ENCODE results near the gene BTBD6.

Gene BTBD6

GRCh38 chr14:105218611-105219010 is 29.7 kb upstream of the BTBD6 start (continued):
- TF ChIP-seq, protein P1, sequence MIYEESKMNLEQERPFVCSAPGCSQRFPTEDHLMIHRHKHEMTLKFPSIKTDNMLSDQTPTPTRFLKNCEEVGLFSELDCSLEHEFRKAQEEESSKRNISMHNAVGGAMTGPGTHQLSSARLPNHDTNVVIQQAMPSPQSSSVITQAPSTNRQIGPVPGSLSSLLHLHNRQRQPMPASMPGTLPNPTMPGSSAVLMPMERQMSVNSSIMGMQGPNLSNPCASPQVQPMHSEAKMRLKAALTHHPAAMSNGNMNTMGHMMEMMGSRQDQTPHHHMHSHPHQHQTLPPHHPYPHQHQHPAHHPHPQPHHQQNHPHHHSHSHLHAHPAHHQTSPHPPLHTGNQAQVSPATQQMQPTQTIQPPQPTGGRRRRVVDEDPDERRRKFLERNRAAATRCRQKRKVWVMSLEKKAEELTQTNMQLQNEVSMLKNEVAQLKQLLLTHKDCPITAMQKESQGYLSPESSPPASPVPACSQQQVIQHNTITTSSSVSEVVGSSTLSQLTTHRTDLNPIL (CRISPR knock-in tag; IDR thresholded peaks at IDR 0.05; ENCODE audit: low read depth) = no peak

DNA sequence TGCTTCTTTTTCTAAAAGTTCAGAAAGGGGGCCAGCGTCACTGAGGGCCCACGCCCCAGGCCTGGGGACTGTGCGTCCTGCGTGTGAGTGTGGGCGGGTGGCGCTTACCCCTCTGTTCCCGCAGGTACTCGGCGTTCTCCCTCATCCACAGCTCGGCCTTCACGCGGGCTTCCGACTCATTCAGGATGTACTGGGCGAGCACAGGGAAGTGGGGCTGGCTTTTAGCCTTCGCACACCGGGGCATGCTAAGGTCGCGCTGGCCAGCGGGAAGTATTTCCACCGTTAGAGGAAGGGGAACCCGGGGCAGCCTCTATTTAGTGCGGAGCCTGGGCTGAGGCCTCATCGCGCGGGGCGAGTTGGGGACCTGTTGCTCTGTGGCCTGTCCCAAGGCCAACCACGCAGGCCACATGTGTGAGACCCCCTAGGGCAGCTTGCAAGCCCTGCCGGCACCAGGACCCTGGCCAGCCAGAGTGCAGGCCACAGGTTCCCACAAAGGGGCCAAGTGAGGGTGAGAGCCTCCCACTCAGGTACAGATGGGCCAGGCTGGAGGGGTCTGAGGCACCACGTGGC is 29.2 kb upstream of the BTBD6 start:
- TF ChIP-seq ZNF8 (CRISPR knock-in tag; IDR thresholded peaks at IDR 0.05) (no peak), ZNF70 (CRISPR knock-in tag; IDR thresholded peaks at IDR 0.05) (no peak), ZNF565 (CRISPR knock-in tag; conservative IDR thresholded peaks at IDR 0.05; ENCODE audit: low read depth) (no peak), CSDC2 (CRISPR knock-in tag; IDR thresholded peaks at IDR 0.05) (no peak), ZFP3 (CRISPR knock-in tag; IDR thresholded peaks at IDR 0.05) (no peak), GLIS3 (CRISPR knock-in tag; IDR thresholded peaks at IDR 0.05) (no peak), ZFP30 (CRISPR knock-in tag; IDR thresholded peaks at IDR 0.05) (no peak), ISL1 (CRISPR knock-in tag; IDR thresholded peaks at IDR 0.05) (no peak), BACH2 (CRISPR knock-in tag; IDR thresholded peaks at IDR 0.05; ENCODE audit: borderline replicate concordance) (no peak), RARB (CRISPR knock-in tag; IDR thresholded peaks at IDR 0.05) (no peak), ZC3H10 (CRISPR knock-in tag; IDR thresholded peaks at IDR 0.05) (no peak), PPARA (CRISPR knock-in tag; IDR thresholded peaks at IDR 0.05; ENCODE audit: borderline replicate concordance) (no peak)
- TF ChIP-seq, protein P1 (CRISPR knock-in tag; IDR thresholded peaks at IDR 0.05; ENCODE audit: low read depth) = no peak
- TF ChIP-seq, protein P2, sequence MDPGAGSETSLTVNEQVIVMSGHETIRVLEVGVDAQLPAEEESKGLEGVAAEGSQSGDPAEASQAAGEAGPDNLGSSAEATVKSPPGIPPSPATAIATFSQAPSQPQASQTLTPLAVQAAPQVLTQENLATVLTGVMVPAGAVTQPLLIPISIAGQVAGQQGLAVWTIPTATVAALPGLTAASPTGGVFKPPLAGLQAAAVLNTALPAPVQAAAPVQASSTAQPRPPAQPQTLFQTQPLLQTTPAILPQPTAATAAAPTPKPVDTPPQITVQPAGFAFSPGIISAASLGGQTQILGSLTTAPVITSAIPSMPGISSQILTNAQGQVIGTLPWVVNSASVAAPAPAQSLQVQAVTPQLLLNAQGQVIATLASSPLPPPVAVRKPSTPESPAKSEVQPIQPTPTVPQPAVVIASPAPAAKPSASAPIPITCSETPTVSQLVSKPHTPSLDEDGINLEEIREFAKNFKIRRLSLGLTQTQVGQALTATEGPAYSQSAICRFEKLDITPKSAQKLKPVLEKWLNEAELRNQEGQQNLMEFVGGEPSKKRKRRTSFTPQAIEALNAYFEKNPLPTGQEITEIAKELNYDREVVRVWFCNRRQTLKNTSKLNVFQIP (CRISPR knock-in tag; IDR thresholded peaks at IDR 0.05; ENCODE audit: borderline replicate concordance, low read depth) = no peak
- TF ChIP-seq, protein P3, sequence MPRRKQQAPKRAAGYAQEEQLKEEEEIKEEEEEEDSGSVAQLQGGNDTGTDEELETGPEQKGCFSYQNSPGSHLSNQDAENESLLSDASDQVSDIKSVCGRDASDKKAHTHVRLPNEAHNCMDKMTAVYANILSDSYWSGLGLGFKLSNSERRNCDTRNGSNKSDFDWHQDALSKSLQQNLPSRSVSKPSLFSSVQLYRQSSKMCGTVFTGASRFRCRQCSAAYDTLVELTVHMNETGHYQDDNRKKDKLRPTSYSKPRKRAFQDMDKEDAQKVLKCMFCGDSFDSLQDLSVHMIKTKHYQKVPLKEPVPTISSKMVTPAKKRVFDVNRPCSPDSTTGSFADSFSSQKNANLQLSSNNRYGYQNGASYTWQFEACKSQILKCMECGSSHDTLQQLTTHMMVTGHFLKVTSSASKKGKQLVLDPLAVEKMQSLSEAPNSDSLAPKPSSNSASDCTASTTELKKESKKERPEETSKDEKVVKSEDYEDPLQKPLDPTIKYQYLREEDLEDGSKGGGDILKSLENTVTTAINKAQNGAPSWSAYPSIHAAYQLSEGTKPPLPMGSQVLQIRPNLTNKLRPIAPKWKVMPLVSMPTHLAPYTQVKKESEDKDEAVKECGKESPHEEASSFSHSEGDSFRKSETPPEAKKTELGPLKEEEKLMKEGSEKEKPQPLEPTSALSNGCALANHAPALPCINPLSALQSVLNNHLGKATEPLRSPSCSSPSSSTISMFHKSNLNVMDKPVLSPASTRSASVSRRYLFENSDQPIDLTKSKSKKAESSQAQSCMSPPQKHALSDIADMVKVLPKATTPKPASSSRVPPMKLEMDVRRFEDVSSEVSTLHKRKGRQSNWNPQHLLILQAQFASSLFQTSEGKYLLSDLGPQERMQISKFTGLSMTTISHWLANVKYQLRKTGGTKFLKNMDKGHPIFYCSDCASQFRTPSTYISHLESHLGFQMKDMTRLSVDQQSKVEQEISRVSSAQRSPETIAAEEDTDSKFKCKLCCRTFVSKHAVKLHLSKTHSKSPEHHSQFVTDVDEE (CRISPR knock-in tag; IDR thresholded peaks at IDR 0.05) = no peak
- no peak for ATAC-seq

GRCh38 chr14:105219753-105220152 is 28.6 kb upstream of the BTBD6 start:
- no peak for ATAC-seq
- TF ChIP-seq, protein P2 (CRISPR knock-in tag; IDR thresholded peaks at IDR 0.05; ENCODE audit: borderline replicate concordance, low read depth) = no peak
- TF ChIP-seq ARNTL (CRISPR knock-in tag; IDR thresholded peaks at IDR 0.05; ENCODE audit: borderline replicate concordance, low read depth) (no peak), CSRNP3 (CRISPR knock-in tag; IDR thresholded peaks at IDR 0.05) (no peak), TCF4 (CRISPR knock-in tag; IDR thresholded peaks at IDR 0.05; ENCODE audit: borderline replicate concordance) (no peak), GLIS3 (CRISPR knock-in tag; IDR thresholded peaks at IDR 0.05) (no peak), ZNF565 (CRISPR knock-in tag; conservative IDR thresholded peaks at IDR 0.05; ENCODE audit: low read depth) (no peak), PATZ1 (CRISPR knock-in tag; IDR thresholded peaks at IDR 0.05; ENCODE audit: borderline replicate concordance) (no peak), TOX (CRISPR knock-in tag; IDR thresholded peaks at IDR 0.05; ENCODE audit: borderline replicate concordance) (no peak), ISL1 (CRISPR knock-in tag; IDR thresholded peaks at IDR 0.05) (no peak), CSDC2 (CRISPR knock-in tag; IDR thresholded peaks at IDR 0.05) (no peak), ZFP30 (CRISPR knock-in tag; IDR thresholded peaks at IDR 0.05) (no peak)
- TF ChIP-seq, protein P1 (CRISPR knock-in tag; IDR thresholded peaks at IDR 0.05; ENCODE audit: low read depth) = no peak
- TF ChIP-seq, protein P3 (CRISPR knock-in tag; IDR thresholded peaks at IDR 0.05) = no peak
